DOHH2 (cell line): ENCODE results near the gene FBXO2.

ENCODE experiments used
- H3F3A ChIP-seq: fragments of 200-600 bp; sonication (generic), shearing (Covaris generic); 2 replicates; pipeline ENCODE4 v1.6.0; 2016; ENCODE audit warnings: antibody characterized with exemption, mild to moderate bottlenecking; ENCODE audit not compliant: control insufficient read depth, insufficient read depth
- H3K27ac ChIP-seq: fragments of 200-600 bp; sonication (generic); 2 replicates; pipeline ENCODE4 v1.5.1; 2014; ENCODE audit warnings: low read depth, mild to moderate bottlenecking, low read length, moderate library complexity
- H3K27me3 ChIP-seq: fragments of 200-600 bp; sonication (generic); 2 replicates; pipeline ENCODE4 v1.6.1; 2014; ENCODE audit warnings: mild to moderate bottlenecking, low read length, mixed read lengths; ENCODE audit not compliant: control insufficient read depth
- H3K36me3 ChIP-seq: fragments of 200-600 bp; sonication (generic); 2 replicates; pipeline ENCODE4 v1.6.1; 2014; ENCODE audit warnings: mild to moderate bottlenecking, low read length, moderate library complexity, mixed read lengths; ENCODE audit not compliant: control insufficient read depth
- H3K4me1 ChIP-seq: fragments of 200-600 bp; sonication (generic); 2 replicates; pipeline ENCODE4 v1.6.1; 2014; ENCODE audit warnings: mild to moderate bottlenecking, low read length, mixed read lengths; ENCODE audit not compliant: control insufficient read depth
- H3K4me2 ChIP-seq: fragments of 200-600 bp; sonication (generic); 2 replicates; pipeline ENCODE4 v1.6.0; 2014; ENCODE audit warnings: mild to moderate bottlenecking, low read length, moderate library complexity
- H3K4me3 ChIP-seq: fragments of 200-600 bp; sonication (generic); 2 replicates; pipeline ENCODE4 v1.5.1; 2014; ENCODE audit warnings: mild to moderate bottlenecking, low read length, mixed read lengths
- H3K79me2 ChIP-seq: fragments of 200-600 bp; sonication (generic); 2 replicates; pipeline ENCODE4 v1.6.1; 2014; ENCODE audit warnings: mild to moderate bottlenecking, low read length, mixed read lengths; ENCODE audit not compliant: control insufficient read depth
- H3K9me2 ChIP-seq: fragments of 200-600 bp; sonication (generic); replicated peaks from 2 replicates; pipeline ENCODE4 v1.6.1; 2014; ENCODE audit warnings: mild to moderate bottlenecking, low read length, mixed read lengths; ENCODE audit not compliant: control insufficient read depth
- H3K9me3 ChIP-seq: fragments of 200-600 bp; sonication (generic); 2 replicates; pipeline ENCODE4 v1.6.1; 2014; ENCODE audit warnings: antibody characterized with exemption, low read length, mixed read lengths; ENCODE audit not compliant: control insufficient read depth, insufficient read depth
- H4K20me1 ChIP-seq: fragments of 200-600 bp; sonication (generic); 2 replicates; pipeline ENCODE4 v1.6.0; 2014; ENCODE audit warnings: low read depth, mild to moderate bottlenecking, antibody characterized with exemption, low read length, moderate library complexity; ENCODE audit not compliant: control insufficient read depth, insufficient read depth
- EZH2phosphoT487 ChIP-seq: fragments of 200-600 bp; sonication (generic); IDR thresholded peaks from 2 replicates; pipeline ENCODE4 v1.6.1; 2017; ENCODE audit warnings: borderline replicate concordance, mild to moderate bottlenecking, antibody characterized with exemption, low read length, moderate library complexity, mixed read lengths
- TF ChIP-seq, protein P1 (sequence below): fragments of 200-600 bp; sonication (generic); IDR thresholded peaks from one replicate; pipeline ENCODE4 v1.5.1; 2014; ENCODE audit warnings: antibody characterized with exemption, mild to moderate bottlenecking, low read depth, low read length; ENCODE audit not compliant: poor library complexity, severe bottlenecking

The FBXO2 gene

DNA sequence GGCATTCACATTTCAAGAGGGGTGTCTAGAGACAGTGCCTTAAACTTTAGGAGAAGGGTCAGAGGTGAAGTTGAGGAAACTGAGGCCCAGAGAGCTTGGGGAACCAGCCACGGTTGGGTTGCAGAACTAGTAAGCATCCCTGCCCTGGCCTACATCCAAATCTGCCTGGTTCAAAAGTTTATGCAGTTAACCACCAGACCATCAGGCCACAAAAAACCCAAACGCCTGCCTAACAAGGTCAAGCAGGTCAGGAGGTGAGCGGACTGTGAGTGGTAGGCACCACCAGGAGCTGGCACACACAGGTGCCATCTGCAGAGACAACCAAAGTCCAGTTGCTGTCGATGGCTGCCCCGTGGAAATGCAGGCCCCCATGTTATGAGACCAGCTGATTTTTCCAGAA, 51.2 kb downstream of the FBXO2 start:
- H3K27ac ChIP-seq: no peak overlapping the region
- no peaks in the 10 kb centered on the region for H4K20me1 ChIP-seq
- H3F3A ChIP-seq: no peaks in the 10 kb centered on the region
- no peaks in the 10 kb centered on the region for H3K36me3 ChIP-seq
- TF ChIP-seq, protein P1, sequence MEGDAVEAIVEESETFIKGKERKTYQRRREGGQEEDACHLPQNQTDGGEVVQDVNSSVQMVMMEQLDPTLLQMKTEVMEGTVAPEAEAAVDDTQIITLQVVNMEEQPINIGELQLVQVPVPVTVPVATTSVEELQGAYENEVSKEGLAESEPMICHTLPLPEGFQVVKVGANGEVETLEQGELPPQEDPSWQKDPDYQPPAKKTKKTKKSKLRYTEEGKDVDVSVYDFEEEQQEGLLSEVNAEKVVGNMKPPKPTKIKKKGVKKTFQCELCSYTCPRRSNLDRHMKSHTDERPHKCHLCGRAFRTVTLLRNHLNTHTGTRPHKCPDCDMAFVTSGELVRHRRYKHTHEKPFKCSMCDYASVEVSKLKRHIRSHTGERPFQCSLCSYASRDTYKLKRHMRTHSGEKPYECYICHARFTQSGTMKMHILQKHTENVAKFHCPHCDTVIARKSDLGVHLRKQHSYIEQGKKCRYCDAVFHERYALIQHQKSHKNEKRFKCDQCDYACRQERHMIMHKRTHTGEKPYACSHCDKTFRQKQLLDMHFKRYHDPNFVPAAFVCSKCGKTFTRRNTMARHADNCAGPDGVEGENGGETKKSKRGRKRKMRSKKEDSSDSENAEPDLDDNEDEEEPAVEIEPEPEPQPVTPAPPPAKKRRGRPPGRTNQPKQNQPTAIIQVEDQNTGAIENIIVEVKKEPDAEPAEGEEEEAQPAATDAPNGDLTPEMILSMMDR: no peak
- TF ChIP-seq EZH2phosphoT487: no peak
- H3K9me2 ChIP-seq: no peaks in the 10 kb centered on the region
- H3K4me3 ChIP-seq: no peak overlapping the region
- H3K4me1 ChIP-seq: no peaks in the 10 kb centered on the region
- H3K9me3 ChIP-seq: no peaks in the 10 kb centered on the region
- H3K27me3 ChIP-seq: peaks cover 8% of the 10 kb centered on the region
- no peaks in the 10 kb centered on the region for H3K79me2 ChIP-seq
- no peak overlapping the region for H3K4me2 ChIP-seq

DNA sequence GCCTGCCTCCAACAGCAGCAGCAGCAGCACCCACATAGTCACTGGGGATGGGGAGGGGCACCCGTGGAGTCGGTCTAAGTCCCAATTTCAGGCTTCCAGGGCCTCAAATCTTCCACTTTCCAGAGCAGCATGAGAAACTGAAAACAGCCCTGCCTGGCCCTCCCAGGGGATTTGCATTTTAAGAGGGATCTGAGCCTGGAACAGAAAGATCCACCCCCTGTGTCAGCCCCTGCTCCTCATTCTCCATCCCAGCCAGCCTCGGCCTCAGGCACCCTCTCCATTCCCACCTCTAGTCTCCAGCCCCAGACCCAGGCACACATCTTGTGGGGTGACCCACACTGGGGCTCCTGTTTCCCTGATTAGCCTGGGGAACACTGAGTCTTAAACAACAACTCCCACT, 51.8 kb downstream of the FBXO2 start:
- Histone ChIP-seq H3K9me3 (no peaks in the 10 kb centered on the region), H3K36me3 (no peaks in the 10 kb centered on the region), H3K27ac (no peak overlapping the region), H3K4me1 (no peaks in the 10 kb centered on the region), H4K20me1 (no peaks in the 10 kb centered on the region), H3K9me2 (no peaks in the 10 kb centered on the region), H3K4me3 (no peak overlapping the region), H3K27me3 (peaks cover 8% of the 10 kb centered on the region), H3K79me2 (no peaks in the 10 kb centered on the region), H3F3A (no peaks in the 10 kb centered on the region), H3K4me2 (no peak overlapping the region)
- TF ChIP-seq, protein P1: no peak
- TF ChIP-seq EZH2phosphoT487: no peak

DNA sequence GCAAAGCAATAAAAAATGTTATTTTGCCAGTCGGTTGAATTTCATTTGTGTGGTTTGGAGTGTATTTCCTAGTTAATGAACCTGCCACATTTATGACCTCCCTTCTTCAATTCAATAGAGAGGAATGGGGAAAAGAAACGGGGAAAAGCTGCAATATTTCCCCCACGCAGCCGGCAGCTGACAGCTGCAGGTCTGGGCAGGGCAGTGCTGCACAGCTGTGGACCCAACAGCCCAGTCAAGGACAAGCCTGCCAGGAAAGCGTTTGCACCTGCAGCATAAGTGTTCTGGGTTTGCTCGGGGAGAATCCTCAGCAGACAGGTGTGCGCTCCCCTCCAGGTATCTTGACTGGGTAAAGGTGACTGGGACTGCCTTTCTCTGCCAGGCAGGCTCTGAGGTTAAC, 53.4 kb downstream of the FBXO2 start:
- Histone ChIP-seq H3K27ac (no peak overlapping the region), H3K4me2 (no peak overlapping the region), H3K27me3 (peaks cover 8% of the 10 kb centered on the region), H3K36me3 (no peaks in the 10 kb centered on the region), H3K4me1 (no peaks in the 10 kb centered on the region), H3K79me2 (no peaks in the 10 kb centered on the region), H3K9me3 (no peaks in the 10 kb centered on the region), H3K4me3 (no peak overlapping the region), H3K9me2 (no peaks in the 10 kb centered on the region), H3F3A (no peaks in the 10 kb centered on the region), H4K20me1 (no peaks in the 10 kb centered on the region)
- TF ChIP-seq EZH2phosphoT487: no peak
- TF ChIP-seq, protein P1: no peak
